GM19455 (cell line): ENCODE measurements around the gene RPL22.

ENCODE experiments used
- ATAC-seq: cut with Tn5 transposase; IDR thresholded peaks from one replicate; pipeline ENCODE4 v1.9.1; 2021; ENCODE audit not compliant: unreplicated experiment

The RPL22 gene

DNA sequence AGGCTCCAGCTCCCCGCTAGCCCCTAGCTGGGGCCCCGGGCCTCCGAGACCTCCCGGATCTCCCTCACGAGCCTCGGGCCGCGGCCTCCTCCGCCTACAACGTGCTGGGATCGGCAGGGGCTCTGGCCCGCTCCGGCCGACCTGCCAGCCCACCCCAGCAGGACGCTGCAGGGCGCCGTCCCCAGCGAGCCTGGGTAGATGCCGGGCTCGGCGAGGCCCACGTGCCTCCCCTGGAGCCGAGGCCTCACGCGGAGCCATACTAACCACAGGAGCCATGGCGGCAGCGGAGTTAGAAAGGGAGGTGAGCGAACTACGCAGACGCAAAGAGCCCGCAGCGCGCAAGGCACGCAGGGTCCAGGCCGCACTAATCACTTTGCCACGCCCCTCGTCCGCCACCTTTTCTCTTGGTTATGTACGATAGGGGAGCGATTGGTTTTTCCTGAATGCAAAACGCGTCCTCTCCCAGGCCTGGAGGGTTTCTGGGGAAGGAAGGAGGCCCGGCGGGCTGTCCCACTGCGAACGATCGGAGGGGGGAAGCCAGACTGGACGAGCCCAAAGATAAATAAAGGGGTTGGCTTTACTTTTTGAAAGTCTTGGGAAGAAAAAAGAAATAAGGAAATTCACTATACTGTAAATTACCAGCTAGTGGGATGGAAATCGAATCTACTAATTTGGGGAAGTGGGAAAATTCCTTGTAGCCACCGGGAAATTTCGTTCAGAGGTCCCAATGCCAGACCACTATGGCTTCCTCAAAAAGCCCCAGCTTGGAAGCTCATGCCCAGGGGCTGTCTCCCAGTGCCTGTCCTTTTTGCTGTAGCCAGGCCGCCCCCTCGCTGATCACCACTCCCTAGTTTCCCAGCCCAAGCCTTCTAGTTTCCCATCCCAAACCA, at the start of gene RPL22:
Gene RPL22, minus strand, starts transcription at position 298 of the 890 bp plus-strand sequence. Its CDS starts 22 bp downstream, at position 276.
- peak; percentile 97 for ATAC-seq

DNA sequence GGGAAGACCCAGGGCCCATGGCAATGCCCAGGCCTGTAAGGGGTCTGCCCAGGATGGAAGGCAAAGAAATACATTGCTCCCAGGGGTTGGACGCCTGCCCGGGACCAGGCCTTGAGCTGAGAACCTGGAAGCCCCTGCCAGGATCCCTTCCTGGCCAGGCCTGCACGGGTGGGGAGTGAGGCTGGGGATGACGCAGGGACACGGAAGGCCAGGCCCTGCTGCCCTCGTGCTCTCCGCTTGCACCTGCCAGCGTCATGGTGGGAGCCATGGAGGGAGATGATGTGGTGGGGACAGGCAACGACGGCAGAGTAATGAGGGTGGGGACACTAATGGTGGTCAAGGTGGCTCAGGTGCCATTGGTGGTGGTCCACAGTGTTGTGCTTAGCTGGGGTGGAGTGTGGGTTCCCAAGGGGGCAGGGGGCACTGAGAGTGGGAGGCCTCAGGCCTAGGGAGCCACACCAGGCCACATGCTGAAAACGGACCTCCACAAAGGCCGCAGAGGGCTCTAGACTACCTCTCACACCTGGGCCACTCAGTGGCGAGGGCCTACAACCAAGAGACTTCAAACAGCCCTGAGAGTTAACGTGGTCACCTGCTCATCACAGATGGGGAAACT, 48.9 kb upstream of the RPL22 start:
- no peak for ATAC-seq

DNA sequence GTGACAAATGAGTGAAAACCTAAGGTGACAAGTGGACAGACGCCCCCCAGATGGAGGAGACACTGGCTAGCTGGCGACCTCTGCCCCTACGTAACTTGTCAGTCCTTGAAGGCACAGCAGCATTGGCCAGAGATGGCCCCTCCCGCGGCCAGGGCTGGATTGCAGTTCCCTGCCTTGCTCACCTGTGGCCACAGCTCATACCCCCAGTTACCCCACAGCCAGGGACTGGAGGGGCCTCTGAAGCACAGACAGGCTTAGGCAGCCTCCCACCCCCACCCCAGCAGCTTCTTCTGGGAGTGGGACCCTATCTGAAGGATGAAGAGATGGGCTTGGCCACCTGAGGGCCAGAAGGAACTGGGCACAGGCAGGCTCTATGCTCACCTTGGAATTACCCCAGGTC, 48.3 kb upstream of the RPL22 start:
- no peak for ATAC-seq

DNA sequence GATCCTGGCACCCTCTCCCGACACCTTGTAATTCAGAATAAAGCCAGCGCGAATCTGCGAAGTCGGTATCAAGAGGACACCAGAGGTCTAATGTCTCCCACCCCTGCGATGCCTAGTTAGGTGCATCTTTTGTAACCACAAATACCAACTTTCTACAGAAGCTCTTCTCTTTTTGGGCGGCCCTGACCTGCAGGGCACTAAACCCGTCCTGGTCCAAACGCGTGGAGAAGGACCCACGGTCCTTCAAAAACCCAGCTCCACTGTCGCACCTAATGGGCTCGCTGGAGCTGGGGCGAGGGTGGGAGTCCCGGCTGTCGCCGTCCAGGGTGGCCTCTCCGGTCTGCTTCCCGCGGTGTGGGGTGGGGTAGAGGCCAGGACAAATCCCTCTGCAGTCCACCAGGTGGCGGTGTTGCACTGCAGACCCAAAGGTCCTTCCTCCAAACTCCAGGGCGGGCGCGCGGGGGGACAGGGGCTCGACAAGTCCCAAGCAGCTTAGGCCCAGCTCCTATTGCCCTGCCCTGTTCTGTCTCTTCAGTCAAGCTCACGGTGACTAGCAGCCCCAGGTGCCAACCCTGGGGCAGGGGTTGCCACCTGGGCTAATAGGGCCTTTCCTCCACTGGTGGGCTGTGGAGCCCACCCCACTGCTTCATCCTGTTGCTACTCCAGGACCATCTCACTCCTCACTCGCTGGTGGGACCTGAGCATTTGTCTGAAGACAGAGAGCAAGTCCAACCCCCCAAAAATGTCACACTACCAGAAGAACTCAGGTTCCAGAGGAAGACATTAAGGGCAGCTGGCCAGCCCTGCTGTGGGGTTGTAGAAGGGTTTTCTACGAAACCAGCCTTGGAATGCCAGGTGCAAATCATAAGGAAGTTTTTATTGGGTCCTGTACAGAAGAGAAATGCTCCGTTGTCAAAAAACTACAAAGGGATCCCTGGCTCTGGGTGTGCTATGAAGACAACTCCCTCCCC, 47.4 kb upstream of the RPL22 start:
- ATAC-seq = no peak

DNA sequence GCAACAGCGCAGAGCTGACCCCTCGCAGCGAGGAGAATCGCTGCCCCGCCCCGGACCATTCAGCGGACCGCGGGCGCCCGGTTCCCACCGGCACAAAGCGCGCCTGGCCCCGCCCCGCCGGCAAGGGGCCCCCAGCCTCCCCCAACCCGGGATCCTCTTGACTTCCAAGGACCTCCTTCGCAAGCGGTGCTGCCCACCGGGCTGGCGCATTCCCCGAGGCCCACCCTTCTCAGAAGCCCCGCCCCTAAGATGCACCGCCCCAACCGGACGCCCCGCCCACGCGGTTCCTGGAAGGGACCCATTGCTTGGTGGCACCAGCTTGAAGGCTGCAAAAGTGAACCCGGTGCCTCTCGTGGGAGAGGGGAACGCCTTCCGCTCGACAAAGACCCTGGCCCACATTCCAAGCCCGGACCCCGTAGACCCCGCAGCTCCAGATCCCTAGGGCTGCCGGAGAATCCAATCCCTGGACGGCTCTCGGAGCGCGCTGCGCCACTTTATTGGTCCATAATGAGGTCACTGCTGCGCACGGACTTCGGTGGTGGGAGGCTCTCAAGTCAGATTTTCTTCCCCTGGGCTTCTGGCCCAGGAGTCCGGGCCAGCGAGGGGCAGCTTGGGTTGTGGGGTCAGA, 46.6 kb upstream of the RPL22 start:
- no peak for ATAC-seq

DNA sequence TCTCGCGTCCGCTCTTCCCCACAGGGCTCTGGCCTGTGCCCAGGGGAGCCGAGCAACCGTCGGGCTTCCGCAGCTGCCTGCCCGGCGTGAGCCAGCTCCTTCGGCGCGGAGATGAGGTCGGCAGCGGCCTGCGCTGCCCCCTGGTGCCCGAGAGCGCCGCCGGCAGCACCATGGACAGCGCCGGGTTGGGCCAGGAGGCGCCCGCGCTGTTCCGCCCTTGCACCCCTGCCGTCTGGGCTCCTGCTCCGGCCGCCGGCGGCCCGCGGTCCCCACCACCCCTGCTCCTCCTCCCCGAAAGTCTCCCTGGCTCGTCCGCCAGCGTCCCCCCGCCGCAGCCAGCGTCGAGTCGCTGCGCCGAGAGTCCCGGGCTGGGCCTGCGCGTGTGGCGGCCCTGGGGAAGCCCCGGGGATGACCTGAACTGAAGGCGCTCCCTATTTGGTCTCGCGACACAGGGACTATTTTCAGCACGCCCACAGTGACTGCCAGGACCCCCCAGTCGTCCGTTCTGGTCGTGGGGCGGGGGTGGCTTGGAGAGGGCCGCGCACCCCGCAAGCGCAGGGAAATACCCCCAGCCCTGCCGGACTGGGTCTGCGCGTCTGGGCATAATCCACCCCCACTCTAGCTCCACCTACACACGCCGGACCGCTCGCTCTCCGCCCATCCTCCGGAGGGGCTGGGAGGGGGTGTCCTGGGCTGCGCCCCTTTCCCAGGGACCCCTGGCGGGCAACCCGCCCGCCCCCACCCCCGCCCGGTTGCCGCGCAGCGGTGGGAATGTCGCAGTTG, 45.9 kb upstream of the RPL22 start:
- peak; percentile 50 for ATAC-seq

DNA sequence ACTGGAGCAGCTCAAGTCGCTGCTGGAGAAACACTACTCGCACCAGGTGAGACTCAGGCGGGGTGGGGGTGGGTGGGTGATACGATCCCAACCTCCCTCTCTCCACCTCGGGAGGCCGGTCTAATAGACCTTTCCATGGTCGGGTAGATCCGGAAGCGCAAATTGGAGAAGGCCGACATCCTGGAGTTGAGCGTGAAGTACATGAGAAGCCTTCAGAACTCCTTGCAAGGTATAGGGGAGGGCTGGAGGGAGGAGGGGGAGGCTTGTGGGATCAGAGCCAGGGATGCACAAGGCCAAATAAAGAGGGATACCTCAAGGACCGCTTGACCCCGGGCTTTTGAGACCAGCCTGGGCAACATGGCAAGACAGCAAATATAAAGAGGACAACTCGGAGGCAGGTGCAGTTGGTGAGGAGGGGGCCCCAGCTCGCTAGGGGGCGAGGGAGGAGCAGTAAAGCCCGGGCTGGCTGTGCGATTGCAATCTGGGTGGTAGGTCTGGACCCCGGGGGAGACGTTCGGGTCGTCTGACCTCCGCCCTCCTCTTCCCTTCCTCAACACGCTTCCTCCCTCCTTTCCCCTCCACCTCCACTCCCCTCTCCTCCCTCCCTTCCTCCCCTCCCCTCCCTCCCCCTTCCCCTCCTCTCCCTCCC, 45.1 kb upstream of the RPL22 start:
- ATAC-seq = no peak

DNA sequence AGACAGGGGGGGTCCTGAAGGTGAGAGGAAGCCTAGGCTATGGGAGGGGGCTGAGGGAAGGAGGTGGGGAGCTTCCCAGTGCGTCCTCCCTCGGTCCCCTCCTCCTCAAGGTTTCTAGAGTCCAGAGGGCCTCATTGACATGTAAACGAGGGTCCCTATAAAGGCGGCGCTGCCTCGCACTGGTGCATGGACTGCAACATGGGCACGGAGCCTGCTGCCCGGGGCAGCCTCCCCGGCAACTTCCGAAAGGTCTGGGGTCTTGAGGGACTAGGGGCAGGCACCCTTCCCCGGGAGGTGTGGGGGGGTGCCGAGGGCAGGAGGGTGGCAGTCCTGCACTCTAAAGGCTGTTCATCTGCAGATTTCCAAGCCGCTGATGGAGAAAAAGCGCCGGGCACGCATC, 44.6 kb upstream of the RPL22 start, which contains the start of gene HES3:
Gene HES3, plus strand, starts transcription at position 187 of the 400 bp plus-strand sequence. Its CDS starts 187 bp downstream, at position 374.
- no peak for ATAC-seq

DNA sequence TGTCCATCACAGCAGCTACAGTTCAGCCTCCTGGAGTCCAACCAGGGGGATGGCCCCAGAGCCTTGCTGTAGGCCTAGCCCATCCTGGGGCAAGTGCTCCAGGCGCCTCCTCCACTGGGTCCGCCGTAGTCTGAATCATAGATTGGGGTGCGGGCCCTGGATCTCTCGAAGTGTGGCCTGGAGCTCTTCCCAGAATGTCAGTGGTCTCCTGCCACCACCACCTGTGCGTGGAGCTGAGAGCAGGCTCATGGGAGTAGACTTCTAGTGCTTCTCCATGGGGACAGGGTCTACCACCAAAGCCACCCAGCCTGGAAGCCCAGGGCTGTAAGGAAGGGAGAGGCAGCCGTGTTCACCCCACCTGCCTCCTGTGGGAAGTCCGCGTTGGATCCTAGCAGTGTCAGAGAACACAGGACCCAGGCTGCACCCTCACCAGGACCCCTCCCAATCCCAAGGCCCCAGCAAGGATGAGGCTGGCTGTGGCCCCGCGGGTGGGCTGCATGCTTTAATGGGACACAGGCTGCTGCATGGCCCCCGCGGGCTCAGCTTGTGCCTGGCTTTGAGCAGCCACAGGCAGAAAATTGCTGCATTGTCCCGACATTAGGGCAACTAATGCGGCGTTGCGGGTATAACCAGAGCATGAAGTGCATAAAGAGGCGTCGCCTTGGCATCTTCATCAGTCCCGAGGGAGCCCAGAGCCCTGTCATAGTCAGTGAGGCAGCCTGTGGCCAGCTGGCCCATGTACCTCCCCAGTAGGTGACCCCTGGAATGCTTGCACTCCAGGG, 43.8 kb upstream of the RPL22 start:
- ATAC-seq = no peak

DNA sequence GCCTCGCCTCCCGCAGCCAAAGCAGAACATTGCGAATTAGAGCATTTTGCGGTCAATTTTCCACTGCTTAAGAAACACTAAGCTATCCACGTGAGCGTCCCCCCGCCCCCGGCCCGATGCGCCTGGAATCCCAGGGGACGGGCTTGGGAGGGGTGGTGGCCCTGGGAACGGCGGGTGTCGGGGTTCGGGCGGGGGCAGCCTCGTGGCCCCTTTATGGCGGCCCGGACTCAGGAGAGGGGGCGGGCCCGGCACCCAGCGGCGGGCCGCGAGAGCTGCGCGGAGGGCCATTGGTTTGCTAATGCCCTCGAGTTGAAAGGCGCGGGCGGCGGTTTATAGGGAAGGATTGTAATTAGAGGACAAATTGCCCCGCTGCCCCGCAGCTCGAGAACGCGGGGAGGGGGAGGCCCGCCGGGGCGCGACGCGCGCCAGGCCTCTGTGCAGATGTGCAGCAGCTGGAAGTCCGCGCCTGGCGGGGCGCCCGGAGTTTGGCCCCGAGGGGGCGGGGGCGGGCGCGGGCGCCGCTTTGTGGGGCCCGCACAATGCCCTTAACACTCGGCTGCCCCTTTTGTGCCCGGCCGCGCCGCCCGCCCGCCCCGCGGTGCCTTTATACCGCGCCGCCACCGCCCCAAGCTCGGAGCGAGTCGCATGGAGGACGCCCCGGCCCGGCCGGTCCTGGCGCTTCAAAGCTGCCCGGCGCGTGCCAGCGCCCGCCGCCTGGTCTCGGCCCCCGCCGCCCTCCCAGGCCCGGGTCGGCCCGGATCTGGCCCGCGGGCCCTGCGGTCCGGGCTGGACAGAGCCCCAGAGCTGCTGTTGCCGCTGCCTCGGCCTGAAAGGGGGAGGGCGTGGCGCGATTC, 42.7 kb upstream of the RPL22 start:
- ATAC-seq = no peak

DNA sequence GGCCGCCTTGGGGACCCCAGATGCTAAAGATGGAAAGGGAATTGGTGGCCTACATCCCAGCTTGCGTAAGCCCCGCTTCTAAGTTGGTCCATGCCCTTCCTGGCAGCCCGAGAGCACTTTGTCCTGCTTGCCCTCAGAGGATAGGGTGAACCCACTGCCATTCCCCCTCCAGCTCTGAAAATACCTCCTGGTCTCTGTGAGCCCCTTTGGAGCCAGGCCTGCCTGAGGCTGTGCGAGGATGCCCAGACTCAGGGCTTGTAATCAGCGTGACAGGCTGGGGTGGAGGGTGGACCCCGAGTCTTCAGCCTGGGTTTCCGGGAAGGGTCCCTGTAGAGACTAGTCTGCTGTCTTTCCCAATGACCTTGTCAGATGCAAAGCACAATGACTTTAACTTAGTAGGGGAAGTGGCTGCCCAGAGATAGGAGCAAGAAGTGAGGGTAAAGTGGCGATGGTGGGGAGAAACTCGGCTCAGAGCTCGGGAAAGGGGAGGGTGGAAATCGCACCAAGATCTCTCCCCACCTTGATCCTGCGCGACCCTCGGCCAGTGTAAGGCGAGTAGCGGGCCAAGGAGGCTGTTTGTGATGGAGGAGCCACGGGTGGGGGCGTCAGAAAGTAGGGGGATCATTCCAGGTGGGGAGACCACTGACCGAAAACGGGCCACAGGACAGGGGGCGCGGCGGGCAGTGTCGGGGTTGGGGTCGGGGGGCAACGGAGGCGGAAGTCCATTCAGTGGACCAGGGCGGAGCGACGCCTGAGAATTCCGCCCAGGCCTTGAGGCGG, 41.9 kb upstream of the RPL22 start:
- no peak for ATAC-seq

DNA sequence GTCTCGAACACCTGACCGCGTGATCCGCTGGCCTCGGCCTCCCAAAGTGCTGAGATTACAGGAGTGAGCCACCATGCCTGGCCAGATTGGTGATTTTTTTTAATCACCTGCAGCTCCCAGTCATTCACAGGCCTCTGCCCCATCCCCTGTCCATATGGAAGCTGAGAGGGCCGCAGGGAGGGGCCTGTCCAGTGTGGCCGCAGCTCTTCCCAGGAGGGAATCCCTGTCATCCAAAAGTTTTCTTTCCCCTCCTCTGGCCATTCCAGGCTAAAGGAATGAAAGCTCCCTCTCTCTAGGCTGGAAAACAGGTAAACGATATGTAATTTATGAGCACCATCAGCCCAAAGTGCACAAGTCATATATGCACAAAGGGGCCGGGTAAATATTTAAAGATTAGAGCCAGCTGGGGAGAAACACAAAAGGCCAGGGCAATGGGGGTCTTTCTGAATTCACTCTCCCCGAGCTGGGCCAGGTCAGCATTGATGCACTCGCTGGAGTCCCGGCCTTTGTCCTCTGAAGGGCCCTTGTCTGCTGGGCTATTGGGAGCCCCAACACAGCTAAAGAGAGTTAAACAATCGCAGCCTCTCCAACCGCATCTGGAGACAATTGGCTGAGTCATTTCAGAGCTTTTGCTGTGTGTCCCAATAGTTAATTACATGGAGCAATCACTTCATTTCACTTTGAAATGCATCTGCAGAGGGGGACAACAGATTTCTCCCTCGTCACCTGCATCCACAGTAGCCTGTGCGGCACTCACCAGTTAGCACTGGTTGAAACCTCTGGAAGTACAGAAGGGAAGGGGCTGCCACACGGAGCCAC, 40.8 kb upstream of the RPL22 start:
- ATAC-seq = no peak

DNA sequence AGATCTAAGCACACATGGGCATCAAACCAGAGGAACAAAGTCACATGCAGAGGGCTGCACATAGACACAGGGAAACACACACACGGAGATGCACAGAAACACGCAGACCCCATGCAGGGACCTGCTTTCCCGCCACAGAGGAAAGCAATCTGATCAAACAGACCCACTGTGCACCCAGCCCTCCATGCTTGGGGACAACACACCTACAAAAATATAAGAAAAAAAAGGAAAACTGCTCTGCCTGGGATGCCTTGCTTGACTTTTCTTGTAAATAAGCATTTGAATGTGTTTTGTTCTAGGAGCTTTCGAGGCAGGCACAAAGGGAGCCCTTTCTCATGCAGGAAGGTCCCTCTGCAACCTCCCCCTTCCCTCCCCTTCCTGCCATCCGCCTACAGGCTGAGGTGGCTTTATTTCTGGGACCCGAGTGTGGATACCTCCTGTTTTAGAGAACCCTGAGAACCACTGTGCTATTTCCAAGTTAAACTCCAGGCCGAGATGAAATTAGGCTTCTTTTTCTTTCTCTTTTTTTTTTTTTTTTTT, 39.9 kb upstream of the RPL22 start:
- ATAC-seq = no peak

DNA sequence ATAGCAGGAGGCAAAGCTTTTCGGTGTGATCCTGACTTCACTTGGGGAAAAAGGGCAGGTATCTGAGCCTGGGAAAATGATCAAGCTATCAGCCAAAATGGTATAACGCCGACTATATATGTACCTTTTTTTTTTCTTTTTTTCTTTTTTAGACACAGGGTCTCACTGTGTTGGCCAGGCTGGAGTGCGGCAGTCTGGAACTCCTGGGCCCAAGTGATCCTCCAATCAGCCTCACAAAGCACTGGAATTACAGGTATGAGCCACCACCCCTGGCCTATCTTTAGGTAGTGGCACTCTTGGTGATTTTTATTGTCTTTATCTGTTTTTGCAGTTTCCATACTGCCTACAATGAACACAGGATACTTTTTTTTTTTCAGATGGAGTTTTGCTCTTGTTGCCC, 37.7 kb upstream of the RPL22 start:
- no peak for ATAC-seq

DNA sequence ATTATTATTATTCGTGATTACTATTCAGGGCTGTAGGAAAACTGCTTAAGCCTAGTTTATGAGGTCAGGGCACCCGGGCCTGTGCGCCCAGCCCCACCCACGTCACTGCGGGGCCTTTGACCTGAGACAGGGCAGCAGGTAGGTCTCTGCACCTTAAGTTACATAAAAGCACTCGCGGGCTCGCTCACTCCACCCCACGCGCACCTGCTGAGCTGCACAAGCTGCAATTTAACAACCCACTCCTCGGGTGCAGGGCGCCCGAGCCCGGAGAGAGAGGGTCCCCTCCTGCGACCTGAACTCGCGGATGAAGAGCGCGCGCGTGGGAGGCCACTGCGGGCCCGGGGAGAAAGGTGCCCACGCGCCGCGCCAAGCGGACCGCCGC, 35.9 kb upstream of the RPL22 start:
- peak; percentile 31 for ATAC-seq
